Naive B cell (primary cell): ENCODE results near the gene ADGRA1. TPM values are rescaled to one million over a fixed set of nuclear protein-coding genes. Genes with fewer than 3 reads are reported as not detected.

Experiments used
- ATAC-seq, 2 donors: fragments of 150-1000 bp; cut with Tn5 transposase; 2 replicates each; pipeline ENCODE4 v1.10.0; 2021; ENCODE audit warnings: low read depth in 2 of 2, mild to moderate bottlenecking in 2 of 2, moderate library complexity in 2 of 2
- DNase-seq: peaks from one replicate; pipeline ENCODE4 v3.0.0; 2022
- H3K27ac Mint-ChIP-seq, 6 donors: one replicate each; pipeline ENCODE4 v1.8.0; 2020 to 2022; ENCODE audit warnings: mild to moderate bottlenecking in 6 of 6, mixed read lengths in 6 of 6, moderate library complexity in 5 of 6, inconsistent platforms in 2 of 6
- H3K27me3 Mint-ChIP-seq, 3 donors: one replicate each; pipeline ENCODE4 v1.8.0; 2021 to 2022; ENCODE audit warnings: mixed read lengths in 3 of 3, mild to moderate bottlenecking in 1 of 3
- H3K36me3 Mint-ChIP-seq, 2 donors: one replicate each; pipeline ENCODE4 v1.8.0; 2020 to 2022; ENCODE audit warnings: mixed read lengths in 2 of 2, inconsistent platforms in 1 of 2, mild to moderate bottlenecking in 1 of 2
- H3K4me1 Mint-ChIP-seq, 3 donors: one replicate each; pipeline ENCODE4 v1.8.0; 2020 to 2022; ENCODE audit warnings: mixed read lengths in 3 of 3, inconsistent platforms in 1 of 3, mild to moderate bottlenecking in 1 of 3, moderate library complexity in 1 of 3
- H3K4me3 Mint-ChIP-seq, 8 donors: one replicate each; pipeline ENCODE4 v1.8.0; 2020 to 2022; ENCODE audit warnings: mild to moderate bottlenecking in 8 of 8, mixed read lengths in 8 of 8, moderate library complexity in 8 of 8, inconsistent platforms in 2 of 8
- H3K9me3 Mint-ChIP-seq, 7 donors: one replicate each; pipeline ENCODE4 v1.8.0; 2020 to 2022; ENCODE audit warnings: mixed read lengths in 7 of 7, mild to moderate bottlenecking in 5 of 7, inconsistent platforms in 2 of 7, moderate library complexity in 1 of 7
- polyA plus RNA-seq, 6 donors: library from polyadenylated mRNA; unstranded; fragments of 300-500 nt; fragmentation: Illumina TruSeq; gene quantifications; one replicate each; pipeline ENCODE4 v1.2.3, GENCODE V29; 2021; ENCODE audit warnings: low read depth in 6 of 6

Gene ADGRA1
- polyA plus RNA-seq, 6 donors from 2014 or later: not detected

- Mint-ChIP-seq H3K4me3 (peak overlapping the region in 5 of 8 donors; percentile 24 to 60 (median 42)), H3K36me3 (peaks cover 0 to 8% of the 10 kb centered on the region in 2 donors), H3K9me3 (no peaks in the 10 kb centered on the region), H3K27me3 (peaks cover 12 to 45% (median 29%) of the 10 kb centered on the region in 3 donors), H3K27ac (no peak overlapping the region), H3K4me1 (peaks cover 0 to 4% (median 2%) of the 10 kb centered on the region in 3 donors)
- ATAC-seq: no peak
- no peak for DNase-seq
Measured at GRCh38 chr10:133161486-133162109, 73.9 kb downstream of the ADGRA1 start.

GRCh38 chr10:133162178-133162909 lies 74.6 kb downstream of the ADGRA1 start:
- DNase-seq: no peak
- Mint-ChIP-seq H3K4me3 (peak overlapping the region in 3 of 8 donors; percentile 29 to 60 (median 45)), H3K9me3 (no peaks in the 10 kb centered on the region)

GRCh38 chr10:133162910-133163856 lies 75.5 kb downstream of the ADGRA1 start:
- Mint-ChIP-seq H3K4me1 (peaks cover 0 to 4% (median 2%) of the 10 kb centered on the region in 3 donors), H3K27me3 (peaks cover 12 to 47% (median 31%) of the 10 kb centered on the region in 3 donors), H3K27ac (peak overlapping the region in 1 of 6 donors; percentile 85), H3K4me3 (peak overlapping the region in 2 of 8 donors; percentile 47 to 68), H3K9me3 (no peaks in the 10 kb centered on the region), H3K36me3 (peaks cover 0 to 8% of the 10 kb centered on the region in 2 donors)
- ATAC-seq: no peak
- DNase-seq: no peak

More at GRCh38 chr10:133162178-133162909, 74.6 kb downstream of the ADGRA1 start:
- ATAC-seq: no peak
- peaks cover 0 to 8% of the 10 kb centered on the region in 2 donors for H3K36me3 Mint-ChIP-seq
- peaks cover 12 to 47% (median 31%) of the 10 kb centered on the region in 3 donors for H3K27me3 Mint-ChIP-seq
- H3K4me1 Mint-ChIP-seq: peaks cover 0 to 4% (median 2%) of the 10 kb centered on the region in 3 donors
- peak overlapping the region in 1 of 6 donors; percentile 77 for H3K27ac Mint-ChIP-seq

GRCh38 chr10:133163889-133164815 lies 76.4 kb downstream of the ADGRA1 start:
- DNase-seq: no peak
- Mint-ChIP-seq H3K9me3 (peaks cover 0 to 1% (median 0%) of the 10 kb centered on the region in 7 donors), H3K36me3 (peaks cover 0 to 8% of the 10 kb centered on the region in 2 donors), H3K27ac (no peak overlapping the region), H3K27me3 (peaks cover 12 to 47% (median 31%) of the 10 kb centered on the region in 3 donors), H3K4me1 (peaks cover 0 to 4% (median 2%) of the 10 kb centered on the region in 3 donors), H3K4me3 (no peak overlapping the region)
- no peak for ATAC-seq

- DNase-seq (no peak), ATAC-seq (no peak)
- peaks cover 0 to 8% of the 10 kb centered on the region in 2 donors for H3K36me3 Mint-ChIP-seq
- no peak overlapping the region for H3K4me3 Mint-ChIP-seq
- H3K27me3 Mint-ChIP-seq: peaks cover 12 to 50% (median 31%) of the 10 kb centered on the region in 3 donors
- peaks cover 0 to 1% (median 0%) of the 10 kb centered on the region in 7 donors for H3K9me3 Mint-ChIP-seq
- no peak overlapping the region for H3K27ac Mint-ChIP-seq
- H3K4me1 Mint-ChIP-seq: peaks cover 0 to 4% (median 2%) of the 10 kb centered on the region in 3 donors
Measured at GRCh38 chr10:133164816-133165555, 77.3 kb downstream of the ADGRA1 start.

GRCh38 chr10:133165556-133166503 lies 78.1 kb downstream of the ADGRA1 start:
- Mint-ChIP-seq H3K9me3 (peaks cover 0 to 1% (median 0%) of the 10 kb centered on the region in 7 donors), H3K36me3 (peaks cover 0 to 8% of the 10 kb centered on the region in 2 donors), H3K4me3 (peak overlapping the region in 1 of 8 donors; percentile 45), H3K27me3 (peaks cover 12 to 51% (median 31%) of the 10 kb centered on the region in 3 donors), H3K27ac (no peak overlapping the region), H3K4me1 (peaks cover 0 to 4% (median 2%) of the 10 kb centered on the region in 3 donors)
- no peak for ATAC-seq
- no peak for DNase-seq

- Mint-ChIP-seq H3K4me1 (peaks cover 0 to 4% (median 0%) of the 10 kb centered on the region in 3 donors), H3K27me3 (peaks cover 12 to 45% (median 31%) of the 10 kb centered on the region in 3 donors), H3K4me3 (no peak overlapping the region), H3K9me3 (peaks cover 0 to 1% (median 0%) of the 10 kb centered on the region in 7 donors), H3K36me3 (peaks cover 0 to 8% of the 10 kb centered on the region in 2 donors), H3K27ac (no peak overlapping the region)
- DNase-seq: no peak
- ATAC-seq: no peak
Measured at GRCh38 chr10:133166504-133166827, 78.7 kb downstream of the ADGRA1 start.

GRCh38 chr10:133166828-133167692 lies 79.3 kb downstream of the ADGRA1 start:
- Mint-ChIP-seq H3K9me3 (peaks cover 0 to 3% (median 0%) of the 10 kb centered on the region in 7 donors), H3K4me3 (no peak overlapping the region), H3K36me3 (peaks cover 0 to 8% of the 10 kb centered on the region in 2 donors), H3K4me1 (peaks cover 0 to 4% (median 0%) of the 10 kb centered on the region in 3 donors), H3K27me3 (peaks cover 12 to 42% (median 32%) of the 10 kb centered on the region in 3 donors), H3K27ac (no peak overlapping the region)
- DNase-seq (no peak), ATAC-seq (no peak)

- Mint-ChIP-seq H3K9me3 (peaks cover 0 to 3% (median 0%) of the 10 kb centered on the region in 7 donors), H3K4me3 (no peak overlapping the region), H3K36me3 (peaks cover 0 to 3% of the 10 kb centered on the region in 2 donors), H3K27me3 (peaks cover 5 to 40% (median 31%) of the 10 kb centered on the region in 3 donors), H3K4me1 (peaks cover 0 to under 1% (median 0%) of the 10 kb centered on the region in 3 donors), H3K27ac (no peak overlapping the region)
- DNase-seq (no peak), ATAC-seq (no peak)
Measured at GRCh38 chr10:133167693-133168616, 80.2 kb downstream of the ADGRA1 start.
